ENCODE results near the gene CD3E. TPM values are rescaled to one million over a fixed set of nuclear protein-coding genes. Genes with fewer than 3 reads are reported as not detected.

Gene CD3E
- total RNA-seq, 2 donors from 2014 or later = 0.99 to 3.1 TPM

DNA sequence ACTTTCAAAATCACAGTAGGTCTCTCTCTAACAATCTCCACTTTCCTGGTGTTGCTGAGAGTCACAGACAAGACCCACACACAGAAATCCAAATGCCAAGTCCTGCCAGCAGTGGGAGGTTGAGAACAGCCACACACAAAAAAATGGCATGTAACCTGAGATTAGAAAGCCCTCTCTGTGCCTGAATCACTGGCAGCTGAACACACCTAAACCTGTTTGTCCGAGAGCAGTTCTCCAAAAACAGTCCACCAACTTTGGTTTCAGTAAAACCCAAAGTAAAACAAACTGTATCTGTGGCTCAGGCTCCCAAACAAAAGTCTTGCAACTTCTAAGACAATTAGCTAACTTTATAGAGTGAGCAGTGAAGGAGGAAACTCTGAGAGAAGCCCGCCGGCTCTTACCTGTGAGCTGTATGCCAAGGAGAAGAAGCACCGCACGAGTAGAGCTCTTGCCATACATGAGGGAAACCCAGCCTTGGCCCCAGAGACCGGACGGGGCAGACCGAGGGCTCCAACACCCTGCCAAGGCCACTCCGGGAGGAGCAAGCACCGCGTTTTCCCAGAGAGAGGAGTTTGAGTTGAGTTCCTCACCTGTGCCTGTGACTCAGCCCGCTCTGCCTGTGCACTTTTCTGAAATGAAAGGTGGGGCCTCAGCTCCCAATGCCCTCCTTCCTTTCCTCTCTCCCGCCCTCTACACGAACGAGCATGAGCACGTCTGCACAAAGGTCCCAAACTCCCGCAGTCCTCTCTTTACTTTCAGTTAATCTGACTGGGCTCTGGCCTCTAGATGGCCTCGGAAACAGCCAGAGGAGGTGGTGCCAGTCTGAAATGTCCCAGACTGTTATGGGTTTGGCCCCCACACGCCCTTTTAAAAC lies 40.6 kb upstream of the CD3E start, which contains the start of gene MPZL2:
Gene MPZL2 (minus strand): TSS at position 603 of the 874 bp plus-strand sequence. CDS start 144 bp downstream, at position 459.
- no peaks in the 10 kb centered on the region for H3K27me3 ChIP-seq
- TF ChIP-seq, protein P1, sequence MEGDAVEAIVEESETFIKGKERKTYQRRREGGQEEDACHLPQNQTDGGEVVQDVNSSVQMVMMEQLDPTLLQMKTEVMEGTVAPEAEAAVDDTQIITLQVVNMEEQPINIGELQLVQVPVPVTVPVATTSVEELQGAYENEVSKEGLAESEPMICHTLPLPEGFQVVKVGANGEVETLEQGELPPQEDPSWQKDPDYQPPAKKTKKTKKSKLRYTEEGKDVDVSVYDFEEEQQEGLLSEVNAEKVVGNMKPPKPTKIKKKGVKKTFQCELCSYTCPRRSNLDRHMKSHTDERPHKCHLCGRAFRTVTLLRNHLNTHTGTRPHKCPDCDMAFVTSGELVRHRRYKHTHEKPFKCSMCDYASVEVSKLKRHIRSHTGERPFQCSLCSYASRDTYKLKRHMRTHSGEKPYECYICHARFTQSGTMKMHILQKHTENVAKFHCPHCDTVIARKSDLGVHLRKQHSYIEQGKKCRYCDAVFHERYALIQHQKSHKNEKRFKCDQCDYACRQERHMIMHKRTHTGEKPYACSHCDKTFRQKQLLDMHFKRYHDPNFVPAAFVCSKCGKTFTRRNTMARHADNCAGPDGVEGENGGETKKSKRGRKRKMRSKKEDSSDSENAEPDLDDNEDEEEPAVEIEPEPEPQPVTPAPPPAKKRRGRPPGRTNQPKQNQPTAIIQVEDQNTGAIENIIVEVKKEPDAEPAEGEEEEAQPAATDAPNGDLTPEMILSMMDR (IDR thresholded peaks at IDR 0.05) = peak in 4 of 7 experiments; percentile 8 to 22 (median 16)
- peak; percentile 53 to 86 (median 86) for TF ChIP-seq POLR2A (IDR thresholded peaks at IDR 0.05)
- WGBS, 2 donors = 3 to 5% methylated on average over 16 to 19 of the region's 19 CpGs
- peak; percentile 93 for ATAC-seq
- peak within 1 kb of the TSS; percentile 78 to 91 (median 85) for H3K27ac ChIP-seq
- peak within 1 kb of the TSS; percentile 9 to 11 for H3K4me3 ChIP-seq
- H3K9me3 ChIP-seq = no peaks in the 10 kb centered on the region
- H3K4me1 ChIP-seq = peaks cover 32% of the 10 kb centered on the region
- peak; percentile 76 to 87 (median 86) for DNase-seq
- intact Hi-C loops (cut with DNase I) = no loop called here
- no peaks in the 10 kb centered on the region for H3K36me3 ChIP-seq (replicated peaks in 1 of 2; ENCODE audit: insufficient read depth in 1 of 2, low read depth in 2 of 2)

DNA sequence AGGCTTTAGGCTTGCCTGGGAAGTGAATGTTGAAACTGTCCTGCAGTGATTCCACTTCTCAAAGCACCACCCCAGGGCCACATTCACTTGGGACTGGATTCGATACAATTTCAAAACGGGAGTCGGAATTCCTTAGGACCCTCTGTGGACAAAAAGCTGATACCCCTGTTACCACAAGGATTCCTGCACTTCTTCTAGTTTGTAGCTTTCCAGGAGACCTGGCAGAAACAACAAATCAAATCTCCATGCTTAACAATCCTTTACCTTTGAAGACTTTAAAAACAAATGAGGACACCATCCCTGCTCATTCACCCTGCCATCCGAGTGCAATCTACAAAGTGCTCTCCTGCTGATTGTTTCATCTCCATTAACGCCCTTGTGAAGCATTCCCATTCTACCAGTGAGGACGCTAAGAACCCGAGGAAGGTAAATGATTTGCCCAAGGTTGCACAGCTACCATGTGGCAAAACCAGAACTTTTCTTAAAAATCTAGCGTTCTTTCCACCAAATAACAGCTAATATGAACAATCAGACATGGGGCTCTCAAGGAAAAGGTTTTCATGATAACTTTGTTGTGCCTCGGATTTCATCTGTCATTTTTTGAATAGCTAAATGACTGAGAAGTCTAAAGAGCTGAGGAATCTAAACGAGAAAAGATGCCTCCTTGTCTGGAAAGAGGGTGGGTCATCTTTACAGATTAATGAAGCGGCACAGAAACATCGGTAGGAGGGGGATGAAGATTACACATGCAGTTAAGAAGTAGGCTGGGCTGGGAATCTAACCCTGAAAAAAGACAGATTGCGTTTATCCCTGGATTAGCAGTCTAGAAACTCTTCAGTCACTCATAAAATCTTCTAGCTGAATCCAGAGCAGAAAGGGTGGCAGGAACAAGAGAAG lies 39.7 kb upstream of the CD3E start:
- ATAC-seq (no peak), DNase-seq (no peak)
- Histone ChIP-seq H3K4me3 (peak overlapping the region; percentile 9 to 11), H3K4me1 (peaks cover 32% of the 10 kb centered on the region), H3K9me3 (no peaks in the 10 kb centered on the region), H3K27ac (peak overlapping the region; percentile 78 to 91 (median 85)), H3K36me3 (replicated peaks in 1 of 2; ENCODE audit: insufficient read depth in 1 of 2, low read depth in 2 of 2) (no peaks in the 10 kb centered on the region), H3K27me3 (no peaks in the 10 kb centered on the region)
- intact Hi-C loops (cut with DNase I) = no loop called here
- WGBS, 2 donors = 44 to 53% methylated on average over 13 of the region's 13 CpGs
- TF ChIP-seq, protein P1 (IDR thresholded peaks at IDR 0.05) = no peak
- TF ChIP-seq POLR2A (IDR thresholded peaks at IDR 0.05) = no peak

DNA sequence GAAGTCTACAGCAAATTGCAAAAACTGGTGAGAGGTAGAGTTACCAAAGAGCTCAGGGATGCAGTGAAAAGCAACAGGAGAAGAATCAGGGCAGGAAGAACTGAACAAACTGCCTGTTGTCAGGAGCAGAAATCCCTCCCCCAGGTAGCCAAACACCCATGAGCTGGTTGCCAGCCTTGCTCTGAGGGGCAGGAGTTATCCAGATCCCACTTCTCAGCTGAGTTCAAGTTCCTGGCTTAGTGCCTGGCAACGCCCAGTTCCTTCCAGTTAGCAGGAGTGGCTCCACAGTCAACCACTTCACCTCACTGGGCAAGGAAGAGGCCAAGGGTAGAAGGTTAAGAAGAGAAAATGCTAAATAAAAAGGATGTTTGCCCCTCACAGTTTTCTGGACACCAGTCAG lies 38.6 kb upstream of the CD3E start:
- no peak overlapping the region for H3K4me3 ChIP-seq
- no peaks in the 10 kb centered on the region for H3K36me3 ChIP-seq (replicated peaks in 1 of 2; ENCODE audit: insufficient read depth in 1 of 2, low read depth in 2 of 2)
- TF ChIP-seq, protein P1 (IDR thresholded peaks at IDR 0.05) = no peak
- TF ChIP-seq POLR2A (IDR thresholded peaks at IDR 0.05) = no peak
- no peaks in the 10 kb centered on the region for H3K27me3 ChIP-seq
- no peak for ATAC-seq
- H3K9me3 ChIP-seq = no peaks in the 10 kb centered on the region
- intact Hi-C loops (cut with DNase I) = no loop called here
- H3K27ac ChIP-seq = peak overlapping the region in 2 of 4 donors; percentile 1 to 91
- 64 to 75% methylated on average over 1 of the region's 1 CpG for WGBS, 2 donors
- DNase-seq = peak in 2 of 4 donors; percentile 16 to 28
- peaks cover 32% of the 10 kb centered on the region for H3K4me1 ChIP-seq

DNA sequence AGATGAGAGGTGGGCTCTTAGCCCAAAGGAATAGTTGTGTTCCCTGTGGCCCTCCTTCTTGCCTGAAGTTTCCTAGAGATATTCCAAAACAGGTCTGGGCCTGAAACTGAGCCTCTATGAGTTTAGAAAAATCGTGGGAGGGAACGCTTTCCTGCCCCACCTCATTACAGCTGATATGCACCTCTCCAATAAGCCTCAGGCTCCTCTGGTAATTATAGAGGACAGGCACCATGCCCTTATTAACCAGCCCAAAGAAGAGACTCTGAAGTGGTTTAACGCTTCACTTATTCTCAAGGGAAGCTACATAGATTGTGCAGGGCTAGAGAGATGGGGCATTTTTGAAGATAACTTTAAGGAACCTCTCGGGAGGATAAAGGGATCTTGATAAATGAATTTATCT lies 37.0 kb upstream of the CD3E start:
- peaks cover 27% of the 10 kb centered on the region for H3K4me1 ChIP-seq
- TF ChIP-seq POLR2A (IDR thresholded peaks at IDR 0.05) = no peak
- TF ChIP-seq, protein P1 (IDR thresholded peaks at IDR 0.05) = no peak
- no peaks in the 10 kb centered on the region for H3K9me3 ChIP-seq
- H3K27ac ChIP-seq = no peak overlapping the region
- H3K36me3 ChIP-seq (replicated peaks in 1 of 2; ENCODE audit: insufficient read depth in 1 of 2, low read depth in 2 of 2) = no peaks in the 10 kb centered on the region
- 70 to 73% methylated on average over 4 of the region's 4 CpGs for WGBS, 2 donors
- no peak overlapping the region for H3K4me3 ChIP-seq
- no peaks in the 10 kb centered on the region for H3K27me3 ChIP-seq
- no peak for ATAC-seq
- no peak for DNase-seq
- intact Hi-C loops (cut with DNase I) = no loop called here

Data from body of pancreas (tissue), 4 donors.